BE2C (cell line): Measurements from ENCODE around the gene FES.
A peak's percentile ranks its signal among the peaks of the same experiment; 100 is the strongest.

ENCODE experiments used
- DNase-seq: peaks from one replicate; pipeline ENCODE4 v3.0.0-alpha.2; 2020
- H3K27me3 ChIP-seq: fragments of 250-450 bp; sonication (Bioruptor Pico); 2 replicates; pipeline ENCODE4 v1.5.1; 2020; ENCODE audit warnings: mild to moderate bottlenecking
- H3K36me3 ChIP-seq: fragments of 250-450 bp; sonication (Bioruptor Pico); 2 replicates; pipeline ENCODE4 v1.5.1; 2020; ENCODE audit warnings: mild to moderate bottlenecking
- H3K4me1 ChIP-seq: fragments of 250-450 bp; sonication (Bioruptor Pico); 2 replicates; pipeline ENCODE4 v1.5.1; 2020
- H3K4me3 ChIP-seq: 2 replicates; pipeline ENCODE4 v1.5.1; 2011; ENCODE audit warnings: low read depth, low read length
- H3K9me3 ChIP-seq: fragments of 250-450 bp; sonication (Bioruptor Pico); 2 replicates; pipeline ENCODE4 v1.5.1; 2020
- CTCF ChIP-seq: IDR thresholded peaks from 2 replicates; pipeline ENCODE4 v1.5.1; 2012; ENCODE audit warnings: mild to moderate bottlenecking, low read depth, low read length

Gene FES

GRCh38 chr15:90881978-90882721 is 2.2 kb upstream of the FES start:
- peaks cover 11% of the 10 kb centered on the region for H3K36me3 ChIP-seq
- TF ChIP-seq CTCF: no peak
- no peak overlapping the region for H3K4me3 ChIP-seq
- H3K27me3 ChIP-seq: no peaks in the 10 kb centered on the region
- DNase-seq: no peak
- H3K9me3 ChIP-seq: no peaks in the 10 kb centered on the region
- no peaks in the 10 kb centered on the region for H3K4me1 ChIP-seq

- Histone ChIP-seq H3K27me3 (no peaks in the 10 kb centered on the region), H3K4me3 (no peak overlapping the region), H3K4me1 (no peaks in the 10 kb centered on the region), H3K9me3 (no peaks in the 10 kb centered on the region), H3K36me3 (peaks cover 10% of the 10 kb centered on the region)
- no peak for TF ChIP-seq CTCF
- no peak for DNase-seq
These were observed 1.4 kb upstream of the FES start for GRCh38 chr15:90882781-90883525.

GRCh38 chr15:90883526-90883975 is 753 bp upstream of the FES start:
- H3K27me3 ChIP-seq: no peaks in the 10 kb centered on the region
- DNase-seq: no peak
- H3K4me1 ChIP-seq: no peaks in the 10 kb centered on the region
- TF ChIP-seq CTCF: no peak
- no peak overlapping the region for H3K4me3 ChIP-seq
- no peaks in the 10 kb centered on the region for H3K9me3 ChIP-seq
- H3K36me3 ChIP-seq: peaks cover 6% of the 10 kb centered on the region

- H3K9me3 ChIP-seq: no peaks in the 10 kb centered on the region
- no peaks in the 10 kb centered on the region for H3K27me3 ChIP-seq
- no peak for DNase-seq
- H3K4me1 ChIP-seq: no peaks in the 10 kb centered on the region
- TF ChIP-seq CTCF: no peak
- H3K36me3 ChIP-seq: peaks cover 2% of the 10 kb centered on the region
- H3K4me3 ChIP-seq: no peak overlapping the region
These were observed 571 bp downstream of the FES start for GRCh38 chr15:90884719-90885431.

- Histone ChIP-seq H3K27me3 (no peaks in the 10 kb centered on the region), H3K4me1 (no peaks in the 10 kb centered on the region), H3K36me3 (no peaks in the 10 kb centered on the region; the same call in 1 of the 2 replicates), H3K4me3 (no peak overlapping the region), H3K9me3 (no peaks in the 10 kb centered on the region)
- TF ChIP-seq CTCF: peak; percentile 98
- DNase-seq: peak; percentile 84
These were observed 1.4 kb downstream of the FES start for GRCh38 chr15:90885432-90886290.
